NB4 (cell line): ENCODE data around the gene EFHC2.
"Not testable (repeated sequence)": the region's sequence is repeated elsewhere in the genome, so short reads cannot be mapped to it uniquely, and the experiment has no call there.

Experiments
- DNase-seq: peaks from one replicate; pipeline ENCODE4 v3.0.0; 2010; ENCODE audit warnings: low read depth
- H3K4me3 ChIP-seq: one replicate; pipeline ENCODE4 v1.5.1; 2011; ENCODE audit warnings: mild to moderate bottlenecking, low read depth, low read length, moderate library complexity
- CTCF ChIP-seq: IDR thresholded peaks from one replicate; pipeline ENCODE4 v1.5.1; 2012; ENCODE audit warnings: low read depth, low read length
- MAX ChIP-seq: IDR thresholded peaks from 2 replicates; pipeline ENCODE4 v1.6.1; 2011; ENCODE audit warnings: low read depth, low read length
- MYC ChIP-seq: IDR thresholded peaks from 2 replicates; pipeline ENCODE4 v1.6.1; 2011; ENCODE audit warnings: low read depth, low read length
- POLR2A ChIP-seq: IDR thresholded peaks from 2 replicates; pipeline ENCODE4 v1.6.1; 2011; ENCODE audit warnings: mild to moderate bottlenecking; ENCODE audit not compliant: insufficient read length; ENCODE audit errors: extremely low read depth

Gene EFHC2

GRCh38 chrX:44203791-44204190 lies 139.7 kb downstream of the EFHC2 start:
- DNase-seq: no peak
- no peak for TF ChIP-seq MYC
- no peak for TF ChIP-seq CTCF
- TF ChIP-seq MAX: no peak
- no peak for TF ChIP-seq POLR2A
- no peak overlapping the region for H3K4me3 ChIP-seq

GRCh38 chrX:44202596-44202995 lies 140.9 kb downstream of the EFHC2 start:
- no peak for DNase-seq
- no peak overlapping the region for H3K4me3 ChIP-seq
- TF ChIP-seq CTCF (no peak), MYC (no peak)

GRCh38 chrX:44189116-44189515 lies 154.4 kb downstream of the EFHC2 start:
- no peak overlapping the region for H3K4me3 ChIP-seq
- TF ChIP-seq MAX: no peak
- TF ChIP-seq MYC: no peak
- no peak for TF ChIP-seq CTCF
- TF ChIP-seq POLR2A: no peak
- peak; percentile 3 for DNase-seq

GRCh38 chrX:44187915-44188314 lies 155.6 kb downstream of the EFHC2 start:
- not testable (repeated sequence) for H3K4me3 ChIP-seq, DNase-seq

GRCh38 chrX:44183329-44183728 lies 160.1 kb downstream of the EFHC2 start:
- no peak overlapping the region for H3K4me3 ChIP-seq
- TF ChIP-seq MYC: no peak
- TF ChIP-seq POLR2A: no peak
- TF ChIP-seq MAX: no peak
- peak; percentile 5 for DNase-seq

- TF ChIP-seq MAX: no peak
- no peak for TF ChIP-seq MYC
- no peak for TF ChIP-seq CTCF
- TF ChIP-seq POLR2A: no peak
- no peak for DNase-seq
- H3K4me3 ChIP-seq: no peak overlapping the region
These were observed 165.0 kb downstream of the EFHC2 start for GRCh38 chrX:44178274-44179053.

- H3K4me3 ChIP-seq: no peak overlapping the region
- TF ChIP-seq CTCF (no peak), MYC (no peak), MAX (no peak), POLR2A (no peak)
- no peak for DNase-seq
These were observed 168.0 kb downstream of the EFHC2 start for GRCh38 chrX:44175455-44175854.
